H1 (cell line): ENCODE results near the gene CPPED1. TPM values are rescaled to one million over a fixed set of nuclear protein-coding genes. Genes with fewer than 3 reads are reported as not detected.

Experiments used
- CTCF ChIA-PET: fragments of 300-600 bp; sonication (Branson Sonifier 250); formaldehyde crosslinking; loops from one replicate; lab custom pipeline; 2021; ENCODE audit not compliant: partially characterized antibody; lab: Charles Lee
- POLR2A ChIA-PET: fragments of 300-600 bp; sonication (Branson Sonifier 250); formaldehyde crosslinking; loops from one replicate; lab custom pipeline; 2021; ENCODE audit warnings: inconsistent platforms; ENCODE audit not compliant: partially characterized antibody; lab: Charles Lee
- DNase-seq, 2 experiments: peaks; one replicate each; pipeline versions ENCODE4 v3.0.0 to v3.0.0-alpha.2; 2010 to 2022; ENCODE audit warnings: low spot score in 2 of 2, low read depth in 1 of 2, mixed read lengths in 1 of 2
- FAIRE-seq: peaks from 2 replicates; lab custom pipeline; 2011; peaks lifted over from hg19 to GRCh38; lab: Jason Lieb, UNC
- H2AFZ ChIP-seq: 2 replicates; pipeline ENCODE4 v1.8.1; 2012; ENCODE audit warnings: low read length, inconsistent platforms
- H2AK5ac ChIP-seq: 2 replicates; pipeline ENCODE4 v1.6.1; 2013; ENCODE audit warnings: low read depth, low read length
- H2BK120ac ChIP-seq: replicated peaks from 2 replicates; pipeline ENCODE3; 2013; ENCODE audit warnings: low read depth, low read length, inconsistent platforms
- H2BK12ac ChIP-seq: 2 replicates; pipeline ENCODE4 v1.6.1; 2013; ENCODE audit warnings: low read depth, low read length
- H2BK15ac ChIP-seq: 2 replicates; pipeline ENCODE4 v1.6.1; 2013; ENCODE audit warnings: low read length
- H2BK20ac ChIP-seq: 2 replicates; pipeline ENCODE4 v1.6.1; 2013; ENCODE audit warnings: low read length
- H2BK5ac ChIP-seq: 2 replicates; pipeline ENCODE4 v1.6.1; 2013; ENCODE audit warnings: low read depth, low read length
- H3K14ac ChIP-seq: 2 replicates; pipeline ENCODE4 v1.6.1; 2013; ENCODE audit warnings: inconsistent platforms; ENCODE audit not compliant: insufficient read length
- H3K18ac ChIP-seq: 2 replicates; pipeline ENCODE4 v1.6.1; 2013; ENCODE audit warnings: low read length; ENCODE audit errors: extremely low read depth
- H3K23ac ChIP-seq: 2 replicates; pipeline ENCODE4 v1.6.1; 2013; ENCODE audit warnings: inconsistent platforms; ENCODE audit not compliant: insufficient read length
- H3K23me2 ChIP-seq: 2 replicates; pipeline ENCODE4 v1.6.1; 2013; ENCODE audit warnings: low read depth, low read length
- H3K27ac ChIP-seq: 2 replicates; pipeline ENCODE4 v1.6.1; 2011; ENCODE audit warnings: low read depth, low read length, inconsistent platforms
- H3K27me3 ChIP-seq, 4 experiments: replicated peaks in 1 of 4; 1 replicate in 1 of 4; 2 replicates in 3 of 4; pipeline versions ENCODE4 v1.6.1 to v1.8.1; 2011 to 2013; ENCODE audit warnings: low read length in 3 of 4, mild to moderate bottlenecking in 3 of 4, inconsistent platforms in 2 of 4, mixed read lengths in 2 of 4, moderate library complexity in 1 of 4; ENCODE audit not compliant: control insufficient read depth in 3 of 4, insufficient read depth in 3 of 4; ENCODE audit errors: extremely low read depth in 1 of 4
- H3K36me3 ChIP-seq, 4 experiments: 2 replicates each; pipeline versions ENCODE4 v1.6.1 to v1.8.1; 2011 to 2013; ENCODE audit warnings: mild to moderate bottlenecking in 4 of 4, low read length in 3 of 4, moderate library complexity in 2 of 4, control low read depth in 1 of 4, inconsistent platforms in 1 of 4; ENCODE audit not compliant: insufficient read depth in 4 of 4, control insufficient read depth in 2 of 4
- H3K4ac ChIP-seq: replicated peaks from 2 replicates; pipeline ENCODE3; 2013; ENCODE audit warnings: low read length, low read depth, mixed read lengths, inconsistent platforms; ENCODE audit not compliant: insufficient read length
- H3K4me1 ChIP-seq, 4 experiments: replicated peaks in 1 of 4; 1 replicate in 1 of 4; 2 replicates in 3 of 4; pipeline versions ENCODE4 v1.6.1 to v1.8.1; 2011 to 2013; ENCODE audit warnings: low read length in 3 of 4, inconsistent platforms in 2 of 4, mixed read lengths in 1 of 4; ENCODE audit not compliant: insufficient read depth in 4 of 4, control insufficient read depth in 3 of 4
- H3K4me2 ChIP-seq, 2 experiments: 2 replicates each; pipeline versions ENCODE4 v1.6.1 to v1.8.1; 2011 to 2013; ENCODE audit warnings: low read depth in 2 of 2, low read length in 2 of 2, control low read depth in 1 of 2, inconsistent platforms in 1 of 2, mild to moderate bottlenecking in 1 of 2; ENCODE audit not compliant: insufficient read depth in 1 of 2
- H3K4me3 ChIP-seq, 4 experiments: fragments of 200-600, 300-600 bp in 1 of 4; sonication (generic), shearing (Covaris generic), sonication (Bioruptor Twin) in 1 of 4; 2 replicates each; pipeline versions ENCODE4 v1.5.1 to v1.8.1; 2011 to 2016; ENCODE audit warnings: low read length in 4 of 4, low read depth in 3 of 4, control low read depth in 2 of 4, inconsistent platforms in 2 of 4, mild to moderate bottlenecking in 2 of 4, mixed read lengths in 1 of 4, moderate library complexity in 1 of 4; ENCODE audit not compliant: insufficient read depth in 2 of 4; ENCODE audit errors: extremely low read depth in 1 of 4
- H3K56ac ChIP-seq: replicated peaks from 2 replicates; pipeline ENCODE3; 2013; ENCODE audit warnings: low read depth, mild to moderate bottlenecking, mixed read lengths, low read length, inconsistent platforms; ENCODE audit not compliant: insufficient read length
- H3K79me1 ChIP-seq: 2 replicates; pipeline ENCODE4 v1.6.1; 2013; ENCODE audit warnings: low read depth, low read length, control low read depth
- H3K79me2 ChIP-seq, 2 experiments: 2 replicates each; pipeline versions ENCODE4 v1.6.1 to v1.8.1; 2012 to 2013; ENCODE audit warnings: low read length in 2 of 2, mild to moderate bottlenecking in 2 of 2, inconsistent platforms in 1 of 2; ENCODE audit not compliant: insufficient read depth in 2 of 2, control insufficient read depth in 1 of 2
- H3K9ac ChIP-seq, 4 experiments: replicated peaks in 1 of 4; 1 replicate in 1 of 4; 2 replicates in 3 of 4; pipeline versions ENCODE4 v1.6.1 to v1.8.1; 2011 to 2013; ENCODE audit warnings: low read depth in 3 of 4, low read length in 3 of 4, control low read depth in 2 of 4, mild to moderate bottlenecking in 2 of 4, moderate library complexity in 2 of 4, inconsistent platforms in 1 of 4; ENCODE audit errors: extremely low read depth in 1 of 4
- H3K9me3 ChIP-seq, 2 experiments: 2 replicates each; pipeline versions ENCODE4 v1.6.1 to v1.8.1; 2012 to 2013; ENCODE audit warnings: mild to moderate bottlenecking in 2 of 2, moderate library complexity in 2 of 2, control low read depth in 1 of 2, inconsistent platforms in 1 of 2, low read depth in 1 of 2, low read length in 1 of 2, mixed read lengths in 1 of 2; ENCODE audit not compliant: insufficient read depth in 2 of 2
- H4K20me1 ChIP-seq, 2 experiments: replicated peaks in 1 of 2; 2 replicates each; pipeline versions ENCODE3 to v1.8.1; 2011 to 2013; ENCODE audit warnings: inconsistent platforms in 2 of 2, low read length in 2 of 2, mild to moderate bottlenecking in 1 of 2; ENCODE audit not compliant: insufficient read depth in 2 of 2, control insufficient read depth in 1 of 2
- H4K5ac ChIP-seq: 2 replicates; pipeline ENCODE4 v1.6.1; 2013; ENCODE audit warnings: low read length, low read depth, mixed read lengths, inconsistent platforms; ENCODE audit not compliant: insufficient read length
- H4K8ac ChIP-seq: 2 replicates; pipeline ENCODE4 v1.8.0; 2013; ENCODE audit warnings: mild to moderate bottlenecking, moderate library complexity, low read length, inconsistent platforms; ENCODE audit not compliant: insufficient read depth; ENCODE audit errors: extremely low read depth
- H4K91ac ChIP-seq: replicated peaks from 2 replicates; pipeline ENCODE3; 2013; ENCODE audit warnings: low read length, mixed read lengths, inconsistent platforms; ENCODE audit not compliant: insufficient read length
- ASH2L ChIP-seq: fragments of 200-600, 300-600 bp; sonication (generic); IDR thresholded peaks from one replicate; pipeline ENCODE4 v1.7.1; 2017; ENCODE audit warnings: low read length
- BACH1 ChIP-seq: IDR thresholded peaks from 2 replicates; pipeline ENCODE4 v1.6.1; 2012; ENCODE audit warnings: low read length, improper control_type of control experiment
- BCL11A ChIP-seq, 2 experiments: IDR thresholded peaks; one replicate each; pipeline ENCODE4 v1.6.1; 2011; ENCODE audit warnings: low read depth in 2 of 2, low read length in 2 of 2, mild to moderate bottlenecking in 2 of 2
- CHD1 ChIP-seq: IDR thresholded peaks from 2 replicates; pipeline ENCODE4 v1.6.1; 2012; ENCODE audit warnings: low read depth, low read length, improper control_type of control experiment
- PHF8 ChIP-seq: fragments of 200-600 bp; sonication (generic); conservative IDR thresholded peaks from 2 replicates; pipeline ENCODE4 v1.7.1; 2012; ENCODE audit warnings: low read depth, mild to moderate bottlenecking, inconsistent platforms, low read length, moderate library complexity
- RAD21 ChIP-seq, 2 experiments: IDR thresholded peaks in 1 of 2; conservative IDR thresholded peaks in 1 of 2; 2 replicates each; pipeline ENCODE4 v1.6.1; 2011; ENCODE audit warnings: low read depth in 2 of 2, low read length in 2 of 2, improper control_type of control experiment in 1 of 2, inconsistent platforms in 1 of 2, mild to moderate bottlenecking in 1 of 2, moderate library complexity in 1 of 2
- RFX5 ChIP-seq: IDR thresholded peaks from 2 replicates; pipeline ENCODE4 v1.6.1; 2011; ENCODE audit warnings: low read depth, low read length, improper control_type of control experiment, borderline replicate concordance
- RNF2 ChIP-seq: fragments of 200-900, 300-1000 bp; sonication (generic); IDR thresholded peaks from 2 replicates; pipeline ENCODE4 v1.7.1; 2016; ENCODE audit warnings: borderline replicate concordance, low read depth, mild to moderate bottlenecking, antibody characterized with exemption, low read length; ENCODE audit not compliant: poor library complexity, severe bottlenecking; ENCODE audit errors: missing control alignments
- RXRA ChIP-seq: IDR thresholded peaks from 2 replicates; pipeline ENCODE4 v1.6.1; 2011; ENCODE audit warnings: low read depth, mild to moderate bottlenecking, low read length, moderate library complexity; ENCODE audit not compliant: insufficient read depth
- SAP30 ChIP-seq: fragments of 300-600 bp; sonication (generic); IDR thresholded peaks from 2 replicates; pipeline ENCODE4 v1.7.1; 2012; ENCODE audit warnings: low read length, moderate library complexity, mild to moderate bottlenecking, inconsistent platforms; ENCODE audit not compliant: insufficient read depth, insufficient replicate concordance
- ZNF274 ChIP-seq: IDR thresholded peaks from 2 replicates; pipeline ENCODE4 v1.7.0; 2012; ENCODE audit warnings: low read length, borderline replicate concordance; ENCODE audit errors: extremely low read depth
- WGBS, 2 experiments: shearing (Covaris generic) in 1 of 2; methylation state at CpG; one replicate each; pipeline versions ENCODE4 v1.1.6 to v1.1.7; 2013 to 2015; ENCODE audit warnings: low lambda C conversion rate in 2 of 2, mixed read lengths in 2 of 2, inconsistent platforms in 1 of 2, low coverage in 1 of 2, missing lambda C conversion rate in 1 of 2; ENCODE audit not compliant: insufficient replicate concordance in 2 of 2, insufficient coverage in 1 of 2, insufficient read length in 1 of 2; ENCODE audit errors: extremely low coverage in 1 of 2, missing lambda C conversion rate in 1 of 2; 5-methylcytosine and 5-hydroxymethylcytosine counted together
- polyA plus RNA-seq, 7 experiments: library from polyadenylated mRNA; depleted of rRNA in 3 of 7; stranded (reverse) in 5 of 7; unstranded in 2 of 7; fragments of >200 nt in 5 of 7; fragments of 200-250 nt in 2 of 7; gene quantifications; 1 replicate in 5 of 7; 2 replicates in 1 of 7; 4 replicates in 1 of 7; pipeline versions ENCODE4 v1.2.1 to v1.2.3, GENCODE V29; 2011 to 2013; ENCODE audit warnings: missing spikeins in 2 of 7, mixed read lengths in 2 of 7
- total RNA-seq: library from RNA; stranded (reverse); fragmentation: NEBNext Ultra II Directional; extraction: Animal tissue kit (Norgen Biotek cat#: 25700); gene quantifications from 2 replicates; pipeline ENCODE4 v1.2.1, GENCODE V29; 2021

The CPPED1 gene
- total and polyA plus RNA-seq, 2 of the 8 experiments (the other 6 are each of a cell fraction or from before 2014, with no cell fraction given) = 3.5 to 11.2 TPM

GRCh38 chr16:12811441-12812383, 8.0 kb upstream of the CPPED1 start:
- Histone ChIP-seq H2AK5ac (no peak overlapping the region), H2BK20ac (no peak overlapping the region), H3K23ac (no peak overlapping the region), H2BK120ac (no peak overlapping the region), H2BK5ac (no peak overlapping the region), H4K8ac (no peak overlapping the region), H4K5ac (no peak overlapping the region), H2AFZ (no peak overlapping the region), H3K79me2 (no peaks in the 10 kb centered on the region), H3K36me3 (no peaks in the 10 kb centered on the region), H4K20me1 (no peaks in the 10 kb centered on the region), H2BK15ac (no peak overlapping the region), H2BK12ac (no peak overlapping the region), H3K9me3 (no peaks in the 10 kb centered on the region), H3K79me1 (no peaks in the 10 kb centered on the region), H3K9ac (no peak overlapping the region), H3K56ac (no peak overlapping the region), H3K27me3 (no peaks in the 10 kb centered on the region), H3K4me3 (no peak overlapping the region), H3K18ac (no peak overlapping the region), H3K27ac (no peak overlapping the region), H3K4me2 (no peak overlapping the region), H3K23me2 (no peaks in the 10 kb centered on the region), H3K4me1 (no peaks in the 10 kb centered on the region), H3K14ac (no peak overlapping the region), H4K91ac (no peak overlapping the region), H3K4ac (no peak overlapping the region)
- DNase-seq = no peak
- 81% methylated on average over 4 of the region's 5 CpGs; no CpG with 5 or more reads in 1 of the 2 experiments for WGBS, 2 experiments
- FAIRE-seq = no peak
- POLR2A ChIA-PET = no interaction called here
- CTCF ChIA-PET = interaction anchor here (0.6 to 0.7 kb wide), 3 partner anchors 386 to 474 kb away, joined by 3 to 4 read pairs (median 3); no protein-coding TSS in a partner anchor
- no peak for TF ChIP-seq RNF2
- TF ChIP-seq RXRA = no peak
- no peak for TF ChIP-seq CHD1
- TF ChIP-seq RAD21 (IDR thresholded peaks at IDR 0.05 in 1 of 2, conservative IDR thresholded peaks at IDR 0.05 in 1 of 2; ENCODE audit: low read depth in 2 of 2, low read length in 2 of 2) = no peak
- TF ChIP-seq SAP30 = no peak
- no peak for TF ChIP-seq ASH2L
- no peak for TF ChIP-seq ZNF274
- TF ChIP-seq BCL11A (IDR thresholded peaks at IDR 0.05; ENCODE audit: low read depth in 2 of 2, low read length in 2 of 2) = no peak
- no peak for TF ChIP-seq RFX5
- TF ChIP-seq BACH1 = no peak
- no peak for TF ChIP-seq PHF8
